Activated CD4-positive, alpha-beta T cell treated with anti-CD3 and anti-CD28 coated beads, Interleukin-2, Interleukin-6, amounts not matched to agents 100 ng/mL and 50 ng/mL, durations not matched to agents 16 hours and 8 hours (primary cell): Measurements from ENCODE around the gene POU2F2.
A peak's percentile ranks its signal among the peaks of the same experiment; 100 is the strongest.
"Not testable (repeated sequence)": the region's sequence is repeated elsewhere in the genome, so short reads cannot be mapped to it uniquely, and the experiment has no call there.

Experiments
- DNase-seq: peaks from one replicate; pipeline ENCODE4 v3.0.0-alpha.2; 2020

POU2F2 gene

GRCh38 chr19:42053037-42053935, 79.0 kb downstream of the POU2F2 start:
- no peak for DNase-seq

GRCh38 chr19:42052241-42052863, 79.9 kb downstream of the POU2F2 start:
- no peak for DNase-seq

- DNase-seq: peak; percentile 89
These were observed 80.8 kb downstream of the POU2F2 start for GRCh38 chr19:42051166-42052115.

DNA sequence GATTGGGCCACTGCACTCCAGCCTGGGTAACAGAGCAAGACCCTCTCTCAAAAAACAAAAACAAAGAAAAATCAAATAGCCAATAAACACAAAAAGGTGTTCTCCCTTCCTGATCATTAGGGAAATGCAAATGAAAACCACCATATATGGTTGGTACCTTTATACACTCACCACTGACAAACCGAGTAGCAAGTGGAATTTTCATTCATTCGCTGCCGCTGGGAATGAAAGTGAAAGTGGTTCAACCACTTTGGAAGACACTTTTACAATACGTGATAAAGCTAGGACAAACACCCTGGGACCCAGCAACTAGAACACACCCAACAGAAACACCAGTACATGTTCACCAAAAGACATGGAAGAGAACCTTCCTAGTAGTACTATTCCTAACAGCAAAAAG, 83.3 kb downstream of the POU2F2 start:
- DNase-seq: peak; percentile 19

DNA sequence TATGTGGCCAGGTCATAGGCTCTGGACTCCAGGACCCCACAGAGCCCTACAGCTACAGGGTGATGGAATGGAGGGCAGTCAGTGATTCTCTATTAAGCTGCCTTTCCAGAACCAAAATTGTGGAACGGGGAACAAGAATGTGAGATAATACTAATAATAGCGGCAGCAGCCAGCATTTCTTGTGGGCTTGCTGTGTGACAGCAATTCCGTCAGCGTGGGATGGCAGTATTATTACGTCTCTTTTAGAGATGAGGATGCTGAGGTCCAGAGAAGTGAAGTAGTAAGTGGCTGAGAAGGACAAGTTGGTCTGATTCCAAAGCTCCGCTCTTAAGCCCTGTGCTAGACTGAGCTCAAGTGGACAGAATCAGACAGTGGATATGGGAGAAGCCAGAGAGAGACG, 86.7 kb downstream of the POU2F2 start:
- DNase-seq: no peak

DNA sequence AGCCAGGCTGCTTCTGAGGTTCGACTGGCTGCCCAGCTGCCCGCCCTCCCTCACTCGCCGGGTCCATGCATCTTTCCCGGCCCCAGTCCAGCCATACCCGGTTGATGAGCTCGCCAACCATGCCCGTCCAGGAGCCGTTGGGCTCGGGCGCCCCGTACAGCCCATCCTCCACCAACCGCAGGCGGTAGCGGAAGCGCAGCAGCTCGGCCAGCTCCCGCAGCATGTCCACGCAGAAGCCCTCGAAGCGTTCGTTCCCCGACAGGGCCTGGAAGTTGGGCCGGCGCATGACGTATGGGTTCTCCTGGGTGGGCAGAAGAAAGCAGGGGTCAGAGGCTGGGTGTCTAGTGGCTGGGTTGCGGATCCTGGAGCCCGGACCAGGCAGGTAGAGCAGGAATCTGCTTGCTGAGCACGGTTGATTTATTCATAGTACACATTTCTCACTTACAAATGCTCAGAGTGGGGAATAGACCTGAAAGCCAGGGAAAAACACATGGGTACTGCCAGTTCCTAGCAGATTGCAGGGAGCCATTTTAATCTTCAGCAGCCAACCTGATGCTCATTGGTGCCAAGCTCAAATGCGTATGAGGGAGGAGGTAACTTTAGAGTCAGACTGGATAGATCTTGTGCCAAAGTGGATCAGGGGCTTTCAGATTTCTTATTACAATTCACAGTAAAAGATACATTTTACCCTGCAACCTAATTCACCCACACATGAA, 89.6 kb downstream of the POU2F2 start:
- DNase-seq: no peak

- not testable (repeated sequence) for DNase-seq
These were observed 91.8 kb downstream of the POU2F2 start for GRCh38 chr19:42040491-42040890.

DNA sequence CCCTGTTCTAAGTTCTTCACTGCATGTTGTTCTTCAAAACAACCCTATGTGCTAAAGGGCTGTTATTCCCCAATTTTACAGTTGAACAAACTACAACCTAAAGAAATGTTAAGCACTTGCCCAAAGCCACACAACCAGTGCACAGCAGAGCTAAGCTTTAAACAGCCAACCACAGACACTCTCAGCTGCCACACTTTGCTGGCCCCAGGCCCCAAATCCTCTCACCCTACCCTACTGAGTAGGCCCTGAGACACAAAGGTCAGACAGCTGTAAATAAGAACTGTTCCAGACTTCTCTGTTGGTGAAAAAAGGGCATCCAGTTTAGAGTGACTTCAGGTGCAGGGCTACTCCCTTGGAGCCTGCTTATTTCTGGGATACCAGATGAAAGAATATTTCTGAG, 92.2 kb downstream of the POU2F2 start:
- DNase-seq: no peak

- no peak for DNase-seq
These were observed 93.6 kb downstream of the POU2F2 start for GRCh38 chr19:42038666-42039065.

GRCh38 chr19:42037649-42038048, 94.6 kb downstream of the POU2F2 start:
- no peak for DNase-seq
